AG09319 (cell line): ENCODE results near the gene RRBP1.

Source experiments
- DNase-seq: peaks from one replicate; pipeline ENCODE4 v3.0.0-alpha.2; 2010; ENCODE audit warnings: low read depth; ENCODE audit errors: extremely low read depth
- CTCF ChIP-seq: IDR thresholded peaks from 2 replicates; pipeline ENCODE4 v1.5.1; 2011; ENCODE audit warnings: low read depth, mild to moderate bottlenecking, inconsistent platforms, low read length, moderate library complexity

RRBP1 gene

DNA sequence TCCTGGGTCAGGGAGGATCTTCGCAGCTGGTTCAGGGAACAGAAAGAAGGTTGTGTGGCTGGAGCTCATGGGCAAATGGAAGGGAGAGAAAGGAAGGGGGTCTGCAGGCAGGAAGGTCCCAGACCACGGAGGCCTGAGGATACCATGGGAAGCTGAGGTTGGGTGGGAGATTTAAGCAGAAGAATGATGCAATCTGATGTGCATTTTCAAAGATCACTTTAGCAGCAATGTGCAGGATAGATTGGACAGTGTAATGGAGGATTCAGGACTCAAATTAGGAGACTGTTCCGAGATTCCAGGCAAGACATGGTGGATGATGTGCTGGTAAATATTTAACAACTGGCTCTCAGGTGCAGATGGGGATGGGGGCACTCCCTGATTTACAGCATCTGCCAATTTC, 5.8 kb upstream of the RRBP1 start:
- no peak for DNase-seq
- TF ChIP-seq CTCF, result no peak

DNA sequence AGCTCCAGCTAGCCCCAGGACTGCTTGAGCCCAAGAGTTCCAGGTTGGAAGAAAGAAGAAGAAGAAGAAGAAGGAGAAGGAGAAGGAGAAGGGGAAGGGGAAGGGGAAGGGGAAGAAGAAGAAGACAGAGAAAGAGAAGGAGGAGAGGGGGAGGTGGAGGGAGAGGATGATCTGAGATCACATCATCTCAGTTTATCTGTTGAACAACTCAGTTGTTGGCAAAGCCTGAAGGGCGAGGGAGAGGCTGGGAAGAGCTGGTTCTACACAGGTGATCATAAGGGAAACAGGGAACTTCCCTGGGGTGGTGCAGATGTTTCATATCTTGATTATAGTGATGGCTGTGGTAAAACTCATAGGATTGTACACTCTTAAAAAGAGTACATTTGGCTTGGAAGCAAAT, 3.1 kb upstream of the RRBP1 start:
- TF ChIP-seq CTCF, result no peak
- no peak for DNase-seq

- TF ChIP-seq CTCF, result no peak
- no peak for DNase-seq
These were observed 2.2 kb upstream of the RRBP1 start for GRCh38 chr20:17684077-17684888.

- no peak for DNase-seq
- no peak for TF ChIP-seq CTCF
These were observed 1.4 kb upstream of the RRBP1 start for GRCh38 chr20:17683218-17684076.

DNA sequence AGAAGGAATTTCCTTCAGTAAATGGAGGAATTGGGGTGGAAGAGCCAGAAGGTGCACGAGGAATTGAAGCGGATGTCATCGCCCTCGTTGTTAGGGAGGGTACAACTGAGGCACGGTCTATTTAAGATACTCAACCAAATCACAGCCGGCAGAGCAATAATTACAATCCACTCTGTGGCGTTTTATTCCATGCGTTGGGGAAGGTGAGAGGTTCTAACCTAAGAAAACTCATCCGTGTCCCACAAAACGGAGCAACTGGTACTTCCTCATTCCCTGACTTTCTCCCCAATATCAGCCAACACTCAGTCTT, 802 bp upstream of the RRBP1 start:
- no peak for DNase-seq
- no peak for TF ChIP-seq CTCF

DNA sequence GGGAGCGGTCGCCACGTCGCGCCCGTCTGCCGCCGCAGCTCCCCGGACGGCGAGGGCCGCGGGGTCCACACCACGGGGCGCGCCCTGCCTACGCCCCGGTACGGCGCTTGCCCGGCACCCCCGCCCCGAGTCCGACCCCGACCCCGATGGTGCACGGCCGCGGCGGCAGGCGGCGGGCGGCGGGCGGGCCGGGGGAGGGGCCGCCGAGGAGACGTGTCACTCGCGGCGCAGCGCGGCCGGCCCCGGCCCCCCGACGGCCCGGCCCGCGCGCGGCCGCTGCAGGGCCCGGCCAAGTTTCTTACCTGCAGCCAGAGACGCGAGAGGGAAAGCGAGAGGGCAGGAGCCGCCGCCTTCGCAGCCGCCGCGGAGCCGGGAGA, 328 bp downstream of the RRBP1 start:
- DNase-seq, result no peak
- TF ChIP-seq CTCF, result no peak

DNA sequence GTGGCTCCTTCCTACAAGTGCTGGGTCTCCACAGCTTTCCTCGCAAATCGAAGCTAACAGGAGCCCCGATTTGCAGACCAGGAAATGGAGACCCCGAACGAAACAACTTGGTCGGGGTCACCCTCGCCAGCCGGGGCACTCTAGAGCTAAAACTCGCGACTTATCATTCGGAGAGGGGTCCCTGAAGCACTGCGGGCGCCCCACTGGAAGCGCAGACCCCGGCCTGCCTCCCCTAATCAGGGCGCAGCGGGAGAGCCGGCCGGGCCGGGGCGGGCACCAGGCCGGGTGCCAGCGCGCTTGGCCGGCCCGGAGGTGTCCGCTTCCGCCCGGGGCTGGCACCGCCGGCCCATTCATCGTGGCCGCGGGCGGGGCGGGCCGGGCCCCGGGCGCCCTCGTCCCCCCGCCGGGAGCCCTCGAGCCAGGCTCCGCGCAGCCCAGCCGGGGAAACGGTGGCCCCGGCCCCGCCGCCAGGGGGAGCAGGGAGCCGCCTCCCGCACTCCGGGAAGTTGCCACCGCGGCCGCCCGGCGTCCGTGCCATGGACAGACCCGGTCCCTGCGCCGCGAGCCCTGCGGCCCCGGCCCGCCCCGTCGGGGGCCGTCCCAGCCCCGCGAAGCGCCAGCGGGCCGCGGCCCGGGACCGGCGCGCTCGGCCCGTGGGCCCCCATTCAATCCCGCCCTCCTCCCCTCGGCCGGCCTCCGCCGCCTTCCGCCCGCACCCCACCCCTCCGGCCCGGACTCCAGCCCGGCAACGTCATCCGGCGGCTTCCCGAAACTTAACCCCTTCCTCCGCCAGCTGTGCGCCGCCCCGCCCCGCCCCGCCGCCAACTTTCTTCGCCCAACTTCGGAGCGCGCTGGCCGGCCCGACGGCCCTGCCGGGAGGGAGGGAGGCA, 961 bp downstream of the RRBP1 start:
- TF ChIP-seq CTCF, result peak; percentile 43
- peak; percentile 37 for DNase-seq
